HCT116 (cell line): ENCODE results near the gene AMN. TPM values are rescaled to one million over a fixed set of nuclear protein-coding genes. Genes with fewer than 3 reads are reported as not detected.

Experiments
- ATAC-seq: fragments of 200-7000 bp; cut with Tn5 transposase; 2 replicates; pipeline ENCODE4 v1.9.1; 2020; ENCODE audit warnings: mild to moderate bottlenecking, moderate library complexity
- BruUV-seq: library from RNA; stranded (reverse); fragments of 400-500 nt; replicated peaks from 2 replicates; lab custom pipeline; 2021; lab: Mats Ljungman, UMichigan
- CTCF ChIA-PET: fragments of 300-600 bp; sonication (Branson Sonifier 250); formaldehyde crosslinking; loops from one replicate; lab custom pipeline; 2021; ENCODE audit warnings: antibody characterized with exemption; lab: Charles Lee
- POLR2A ChIA-PET: fragments of 300-600, 350-600 bp; sonication (Branson Sonifier 250); formaldehyde crosslinking; loops from one replicate; lab custom pipeline; 2021; ENCODE audit warnings: antibody characterized with exemption; lab: Charles Lee
- RAD21 ChIA-PET, 2 experiments: fragments of 300-600 bp; sonication (Branson Sonifier 250); formaldehyde crosslinking; loops; one replicate each; lab custom pipeline; 2023; ENCODE audit warnings: low total read pairs in 2 of 2; ENCODE audit not compliant: uncharacterized antibody in 2 of 2, unreplicated experiment in 2 of 2, low non-redundant PET in 1 of 2; lab: Charles Lee
- DNase-seq: peaks from one replicate; pipeline ENCODE4 v3.0.0-alpha.2; 2010; ENCODE audit warnings: low read depth, low spot score
- H2AFZ ChIP-seq: fragments of 200-600 bp; shearing (Covaris generic), sonication (generic); 2 replicates; pipeline ENCODE4 v1.6.1; 2017; ENCODE audit warnings: low read depth, mixed run types, mixed read lengths, antibody characterized with exemption, low read length; ENCODE audit not compliant: poor library complexity, severe bottlenecking
- H3K27ac ChIP-seq: 2 replicates; pipeline ENCODE4 v1.5.1; 2012; ENCODE audit warnings: low read depth, low read length
- H3K27me3 ChIP-seq: fragments of 200-600 bp; sonication (generic); 2 replicates; pipeline ENCODE4 v1.6.1; 2016; ENCODE audit warnings: mixed run types, low read length, mixed read lengths; ENCODE audit not compliant: insufficient read depth
- H3K36me3 ChIP-seq, 2 experiments: fragments of 200-500 bp in 1 of 2; fragments of 200-600 bp in 1 of 2; sonication (Bioruptor generic) in 1 of 2; sonication (generic) in 1 of 2; 2 replicates each; pipeline versions ENCODE4 v1.5.1 to v1.6.1; 2014 to 2016; ENCODE audit warnings: low read length in 2 of 2, inconsistent platforms in 1 of 2, mixed read lengths in 1 of 2, mixed run types in 1 of 2; ENCODE audit not compliant: insufficient read depth in 2 of 2, control insufficient read depth in 1 of 2
- H3K4me1 ChIP-seq, 2 experiments: fragments of 200-600 bp in 1 of 2; sonication (generic) in 1 of 2; 2 replicates each; pipeline versions ENCODE4 v1.5.1 to v1.6.1; 2012 to 2017; ENCODE audit warnings: low read length in 2 of 2, inconsistent platforms in 1 of 2, mild to moderate bottlenecking in 1 of 2, mixed read lengths in 1 of 2, mixed run types in 1 of 2, moderate library complexity in 1 of 2; ENCODE audit not compliant: insufficient read depth in 2 of 2, control insufficient read depth in 1 of 2
- H3K4me2 ChIP-seq: fragments of 200-600 bp; sonication (generic); 2 replicates; pipeline ENCODE4 v1.6.1; 2017; ENCODE audit warnings: mixed run types, low read length, mixed read lengths
- H3K4me3 ChIP-seq, 2 experiments: fragments of 200-600 bp in 1 of 2; sonication (generic) in 1 of 2; replicated peaks in 1 of 2; 2 replicates each; pipeline ENCODE4 v1.5.1; 2011 to 2016; ENCODE audit warnings: low read length in 2 of 2, control low read depth in 1 of 2, low read depth in 1 of 2, mild to moderate bottlenecking in 1 of 2, mixed read lengths in 1 of 2, mixed run types in 1 of 2
- H3K79me2 ChIP-seq: fragments of 200-600 bp; sonication (generic); 2 replicates; pipeline ENCODE4 v1.6.1; 2017; ENCODE audit warnings: mild to moderate bottlenecking, mixed run types, low read length, moderate library complexity, mixed read lengths; ENCODE audit not compliant: insufficient read depth
- H3K9ac ChIP-seq: fragments of 200-600 bp; sonication (generic); 2 replicates; pipeline ENCODE4 v1.6.1; 2016; ENCODE audit warnings: low read length, mixed read lengths
- H3K9me2 ChIP-seq: fragments of 200-600 bp; sonication (generic), shearing (Covaris generic); 2 replicates; pipeline ENCODE4 v1.6.1; 2017; ENCODE audit warnings: mixed run types, mild to moderate bottlenecking, moderate library complexity; ENCODE audit not compliant: insufficient read depth
- H3K9me3 ChIP-seq, 2 experiments: fragments of 200-500 bp in 1 of 2; fragments of 200-600 bp in 1 of 2; sonication (Bioruptor generic) in 1 of 2; sonication (generic) in 1 of 2; 2 replicates each; pipeline ENCODE4 v1.6.1; 2014 to 2017; ENCODE audit warnings: low read length in 2 of 2, mixed read lengths in 2 of 2, inconsistent platforms in 1 of 2, low read depth in 1 of 2, mild to moderate bottlenecking in 1 of 2, mixed run types in 1 of 2, moderate library complexity in 1 of 2; ENCODE audit not compliant: control insufficient read depth in 1 of 2, insufficient read depth in 1 of 2
- H4K20me1 ChIP-seq: fragments of 200-600 bp; sonication (generic), shearing (Covaris generic); 2 replicates; pipeline ENCODE4 v1.6.1; 2017; ENCODE audit warnings: mixed run types, mild to moderate bottlenecking, moderate library complexity; ENCODE audit not compliant: insufficient read depth
- CBX3 ChIP-seq: IDR thresholded peaks from 2 replicates; pipeline ENCODE4 v1.6.1; 2012; ENCODE audit warnings: low read depth
- CEBPB ChIP-seq: IDR thresholded peaks from 2 replicates; pipeline ENCODE4 v1.6.1; 2012; ENCODE audit warnings: low read depth
- EZH2 ChIP-seq: fragments of 200-600 bp; sonication (generic); IDR thresholded peaks from 2 replicates; pipeline ENCODE4 v1.6.1; 2017; ENCODE audit warnings: antibody characterized with exemption, mixed run types
- FOSL1 ChIP-seq: IDR thresholded peaks from 2 replicates; pipeline ENCODE4 v1.6.1; 2012; ENCODE audit warnings: low read depth
- JUND ChIP-seq: IDR thresholded peaks from 2 replicates; pipeline ENCODE4 v1.6.1; 2012
- POLR2A ChIP-seq: IDR thresholded peaks from 2 replicates; pipeline ENCODE4 v1.7.0; 2011; ENCODE audit warnings: borderline replicate concordance; ENCODE audit not compliant: insufficient read depth, insufficient read length; ENCODE audit errors: extremely low read depth
- POLR2AphosphoS5 ChIP-seq: IDR thresholded peaks from 2 replicates; pipeline ENCODE4 v1.6.1; 2011; ENCODE audit warnings: mild to moderate bottlenecking, low read depth, low read length, moderate library complexity
- RAD21 ChIP-seq: IDR thresholded peaks from 2 replicates; pipeline ENCODE4 v1.6.1; 2012; ENCODE audit warnings: low read depth, mild to moderate bottlenecking
- REST ChIP-seq: IDR thresholded peaks from 2 replicates; pipeline ENCODE4 v1.6.1; 2012; ENCODE audit warnings: low read depth
- SP1 ChIP-seq: IDR thresholded peaks from 2 replicates; pipeline ENCODE4 v1.6.1; 2012; ENCODE audit warnings: low read depth
- SRF ChIP-seq: IDR thresholded peaks from 2 replicates; pipeline ENCODE4 v1.6.1; 2012; ENCODE audit warnings: low read depth
- ZBTB33 ChIP-seq: IDR thresholded peaks from 2 replicates; pipeline ENCODE4 v1.6.1; 2011; ENCODE audit warnings: mild to moderate bottlenecking, low read length, moderate library complexity; ENCODE audit not compliant: insufficient replicate concordance; ENCODE audit errors: extremely low read depth
- ZFX ChIP-seq: fragments of 450-650 bp; IDR thresholded peaks from 2 replicates; pipeline ENCODE4 v1.6.1; 2017
- ZNF274 ChIP-seq: fragments of 200-500 bp; sonication (Bioruptor generic); IDR thresholded peaks from 2 replicates; pipeline ENCODE4 v1.6.1; 2014; ENCODE audit warnings: mild to moderate bottlenecking, low read depth, low read length, inconsistent platforms
- intact Hi-C: fragments of 100-400 bp; cut with micrococcal nuclease; formaldehyde crosslinking; loops from 2 replicates; pipeline ENCODE4 v1.10.0; 2022
- total RNA-seq: library from RNA; stranded (reverse); gene quantifications from one replicate; pipeline ENCODE4 v1.2.1, GENCODE V29; 2021; ENCODE audit not compliant: unreplicated experiment

Gene AMN
- total RNA-seq, 1 experiment from 2014 or later, result 5.7 TPM

GRCh38 chr14:102942069-102942468 is 19.6 kb downstream of the AMN start:
- no TSS peak for BruUV-seq
- Histone ChIP-seq H3K9me2 (no peaks in the 10 kb centered on the region), H3K9ac (no peak overlapping the region), H3K79me2 (no peaks in the 10 kb centered on the region), H4K20me1 (no peaks in the 10 kb centered on the region), H2AFZ (no peak overlapping the region), H3K27ac (no peak overlapping the region), H3K36me3 (peaks cover 23 to 32% of the 10 kb centered on the region in 2 experiments), H3K27me3 (no peaks in the 10 kb centered on the region), H3K4me2 (no peak overlapping the region), H3K4me3 (no peak overlapping the region), H3K9me3 (no peaks in the 10 kb centered on the region), H3K4me1 (no peaks in the 10 kb centered on the region)
- TF ChIP-seq ZBTB33 (no peak), CEBPB (no peak), REST (no peak), JUND (no peak), SRF (no peak), CBX3 (no peak), FOSL1 (no peak), EZH2 (no peak), ZFX (no peak), POLR2AphosphoS5 (no peak), ZNF274 (no peak), POLR2A (no peak), RAD21 (no peak), SP1 (no peak)
- DNase-seq (no peak), ATAC-seq (no peak)
- ChIA-PET CTCF (no interaction called here), RAD21 (no interaction called here), POLR2A (no interaction called here)
- intact Hi-C loops, result no loop called here
